OCI-LY3 (cell line): ENCODE measurements around the gene MATCAP1.

ENCODE experiments used
- EZH2phosphoT487 ChIP-seq: fragments of 200-600 bp; shearing (Covaris generic); IDR thresholded peaks from 2 replicates; pipeline ENCODE4 v1.6.1; 2018; ENCODE audit warnings: antibody characterized with exemption, mixed run types, low read depth
- TF ChIP-seq, protein P1 (sequence below): fragments of 200-600, 300-600 bp; sonication (generic); IDR thresholded peaks from 2 replicates; pipeline ENCODE4 v1.5.1; 2014; ENCODE audit warnings: antibody characterized with exemption, low read length, low read depth

GRCh38 chr16:67183284-67183626 is 508 bp downstream of the MATCAP1 start:
- TF ChIP-seq, protein P1, sequence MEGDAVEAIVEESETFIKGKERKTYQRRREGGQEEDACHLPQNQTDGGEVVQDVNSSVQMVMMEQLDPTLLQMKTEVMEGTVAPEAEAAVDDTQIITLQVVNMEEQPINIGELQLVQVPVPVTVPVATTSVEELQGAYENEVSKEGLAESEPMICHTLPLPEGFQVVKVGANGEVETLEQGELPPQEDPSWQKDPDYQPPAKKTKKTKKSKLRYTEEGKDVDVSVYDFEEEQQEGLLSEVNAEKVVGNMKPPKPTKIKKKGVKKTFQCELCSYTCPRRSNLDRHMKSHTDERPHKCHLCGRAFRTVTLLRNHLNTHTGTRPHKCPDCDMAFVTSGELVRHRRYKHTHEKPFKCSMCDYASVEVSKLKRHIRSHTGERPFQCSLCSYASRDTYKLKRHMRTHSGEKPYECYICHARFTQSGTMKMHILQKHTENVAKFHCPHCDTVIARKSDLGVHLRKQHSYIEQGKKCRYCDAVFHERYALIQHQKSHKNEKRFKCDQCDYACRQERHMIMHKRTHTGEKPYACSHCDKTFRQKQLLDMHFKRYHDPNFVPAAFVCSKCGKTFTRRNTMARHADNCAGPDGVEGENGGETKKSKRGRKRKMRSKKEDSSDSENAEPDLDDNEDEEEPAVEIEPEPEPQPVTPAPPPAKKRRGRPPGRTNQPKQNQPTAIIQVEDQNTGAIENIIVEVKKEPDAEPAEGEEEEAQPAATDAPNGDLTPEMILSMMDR, result no peak
- no peak for TF ChIP-seq EZH2phosphoT487
